GM12875 (cell line): ENCODE measurements around the gene PFKP.
"Not testable (repeated sequence)": the region's sequence is repeated elsewhere in the genome, so short reads cannot be mapped to it uniquely, and the experiment has no call there.

Experiments
- H3K4me3 ChIP-seq: one replicate; pipeline ENCODE4 v1.5.1; 2011; ENCODE audit warnings: low read depth, low read length, control low read depth
- TF ChIP-seq, protein P1 (sequence below): IDR thresholded peaks from 2 replicates; pipeline ENCODE4 v1.5.1; 2011; ENCODE audit warnings: low read depth, mild to moderate bottlenecking, control low read depth, inconsistent platforms, low read length, moderate library complexity, borderline replicate concordance; ENCODE audit not compliant: insufficient read depth

PFKP gene

DNA sequence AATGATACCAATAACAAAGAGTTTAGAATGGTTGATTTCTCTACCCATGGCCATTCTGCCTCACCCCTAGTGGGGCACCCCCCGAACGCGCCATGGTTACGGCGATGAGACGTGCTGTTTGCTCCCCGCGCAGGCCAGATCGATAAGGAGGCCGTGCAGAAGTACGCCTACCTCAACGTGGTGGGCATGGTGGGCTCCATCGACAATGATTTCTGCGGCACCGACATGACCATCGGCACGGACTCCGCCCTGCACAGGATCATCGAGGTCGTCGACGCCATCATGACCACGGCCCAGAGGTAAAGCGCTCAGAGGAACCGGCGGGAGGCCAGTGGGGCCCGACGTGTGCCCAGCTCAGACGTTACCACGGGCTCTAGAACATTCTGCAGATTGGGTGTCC is 36.3 kb downstream of the PFKP start:
- TF ChIP-seq, protein P1, sequence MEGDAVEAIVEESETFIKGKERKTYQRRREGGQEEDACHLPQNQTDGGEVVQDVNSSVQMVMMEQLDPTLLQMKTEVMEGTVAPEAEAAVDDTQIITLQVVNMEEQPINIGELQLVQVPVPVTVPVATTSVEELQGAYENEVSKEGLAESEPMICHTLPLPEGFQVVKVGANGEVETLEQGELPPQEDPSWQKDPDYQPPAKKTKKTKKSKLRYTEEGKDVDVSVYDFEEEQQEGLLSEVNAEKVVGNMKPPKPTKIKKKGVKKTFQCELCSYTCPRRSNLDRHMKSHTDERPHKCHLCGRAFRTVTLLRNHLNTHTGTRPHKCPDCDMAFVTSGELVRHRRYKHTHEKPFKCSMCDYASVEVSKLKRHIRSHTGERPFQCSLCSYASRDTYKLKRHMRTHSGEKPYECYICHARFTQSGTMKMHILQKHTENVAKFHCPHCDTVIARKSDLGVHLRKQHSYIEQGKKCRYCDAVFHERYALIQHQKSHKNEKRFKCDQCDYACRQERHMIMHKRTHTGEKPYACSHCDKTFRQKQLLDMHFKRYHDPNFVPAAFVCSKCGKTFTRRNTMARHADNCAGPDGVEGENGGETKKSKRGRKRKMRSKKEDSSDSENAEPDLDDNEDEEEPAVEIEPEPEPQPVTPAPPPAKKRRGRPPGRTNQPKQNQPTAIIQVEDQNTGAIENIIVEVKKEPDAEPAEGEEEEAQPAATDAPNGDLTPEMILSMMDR: no peak
- H3K4me3 ChIP-seq: no peak overlapping the region

DNA sequence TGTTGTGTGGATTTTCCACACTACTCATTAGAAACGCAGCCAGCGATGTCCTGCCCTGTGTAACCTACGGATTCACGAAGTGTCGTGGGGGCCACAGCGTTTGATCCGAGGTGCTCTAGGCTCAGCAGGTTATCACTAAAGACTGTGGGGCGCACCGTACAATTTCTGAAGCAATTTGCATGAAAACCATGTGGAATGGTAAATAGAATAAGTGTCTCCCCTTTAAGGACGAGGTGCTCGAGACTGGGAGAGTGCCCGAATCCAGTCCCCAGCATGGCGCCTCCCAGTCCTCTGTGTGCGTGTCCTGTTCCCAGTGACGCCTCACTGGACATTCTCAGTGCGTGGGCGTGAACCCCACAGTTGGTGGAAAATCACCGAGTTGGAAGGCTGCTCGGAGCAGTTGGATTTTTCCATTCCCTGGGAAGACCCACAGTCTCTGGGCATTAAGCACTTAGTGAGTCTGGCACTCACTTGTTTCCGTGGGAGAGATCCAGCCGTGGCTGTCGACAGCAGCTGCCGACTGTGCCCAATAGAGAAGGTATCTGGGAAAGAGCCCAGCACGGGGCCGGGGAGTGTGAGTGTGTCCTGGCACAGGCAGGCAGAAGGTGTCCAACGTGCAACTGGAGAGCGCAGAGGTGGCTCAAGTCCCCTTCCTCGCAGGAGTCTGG is 37.0 kb downstream of the PFKP start:
- H3K4me3 ChIP-seq: no peak overlapping the region
- TF ChIP-seq, protein P1: no peak

DNA sequence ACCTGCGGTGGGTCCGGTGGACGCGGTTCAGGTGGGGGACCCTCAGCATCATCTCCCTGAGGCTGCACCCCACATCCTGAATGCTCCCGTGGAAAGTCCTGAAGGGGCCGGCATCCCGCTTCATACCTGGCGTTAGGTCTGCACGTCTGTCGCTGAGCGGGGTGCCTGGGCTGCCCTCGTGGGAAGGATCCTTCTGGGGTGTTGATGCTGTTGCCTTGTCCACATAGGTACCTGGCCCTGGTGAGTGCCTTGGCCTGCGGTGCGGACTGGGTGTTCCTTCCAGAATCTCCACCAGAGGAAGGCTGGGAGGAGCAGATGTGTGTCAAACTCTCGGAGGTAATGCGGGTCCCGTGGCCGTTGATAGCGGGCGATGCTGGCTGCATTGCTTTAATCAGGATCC is 37.8 kb downstream of the PFKP start:
- H3K4me3 ChIP-seq: no peak overlapping the region
- TF ChIP-seq, protein P1: no peak

DNA sequence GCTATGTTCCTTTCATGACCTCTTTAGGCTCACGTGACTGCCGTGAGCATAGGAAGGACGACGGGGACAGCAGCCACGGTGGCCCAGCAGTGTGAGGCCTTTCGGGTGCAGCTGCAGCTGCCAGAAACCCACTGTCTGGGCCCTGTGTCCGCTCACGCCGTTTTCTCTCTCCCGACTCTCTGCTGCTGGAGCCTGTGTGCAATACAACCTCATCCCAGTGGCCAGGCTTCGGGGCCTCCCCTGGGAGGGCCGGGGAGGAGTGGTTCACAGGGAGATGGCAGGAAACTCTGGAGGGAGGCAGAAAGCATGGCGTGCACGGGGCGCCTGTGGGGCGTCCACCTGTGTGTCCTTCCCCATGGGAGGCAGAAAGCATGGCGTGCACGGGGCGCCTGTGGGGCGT is 38.6 kb downstream of the PFKP start:
- no peak overlapping the region for H3K4me3 ChIP-seq
- TF ChIP-seq, protein P1: no peak

DNA sequence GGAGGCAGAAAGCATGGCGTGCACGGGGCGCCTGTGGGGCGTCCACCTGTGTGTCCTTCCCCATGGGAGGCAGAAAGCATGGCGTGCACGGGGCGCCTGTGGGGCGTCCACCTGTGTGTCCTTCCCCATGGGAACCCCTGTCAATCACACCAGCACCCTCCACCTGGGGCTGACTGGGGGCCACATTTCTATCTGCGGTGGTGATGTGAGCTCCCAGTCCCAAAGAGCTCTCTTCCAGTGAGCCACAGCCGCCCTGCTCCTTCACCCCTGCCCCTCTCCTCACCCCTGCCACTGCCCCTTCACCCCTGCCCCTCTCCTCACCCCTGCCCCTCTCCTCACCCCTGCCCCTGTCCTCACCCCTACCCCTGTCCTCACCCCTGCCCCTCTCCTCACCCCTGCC is 39.0 kb downstream of the PFKP start:
- H3K4me3 ChIP-seq: not testable (repeated sequence)

DNA sequence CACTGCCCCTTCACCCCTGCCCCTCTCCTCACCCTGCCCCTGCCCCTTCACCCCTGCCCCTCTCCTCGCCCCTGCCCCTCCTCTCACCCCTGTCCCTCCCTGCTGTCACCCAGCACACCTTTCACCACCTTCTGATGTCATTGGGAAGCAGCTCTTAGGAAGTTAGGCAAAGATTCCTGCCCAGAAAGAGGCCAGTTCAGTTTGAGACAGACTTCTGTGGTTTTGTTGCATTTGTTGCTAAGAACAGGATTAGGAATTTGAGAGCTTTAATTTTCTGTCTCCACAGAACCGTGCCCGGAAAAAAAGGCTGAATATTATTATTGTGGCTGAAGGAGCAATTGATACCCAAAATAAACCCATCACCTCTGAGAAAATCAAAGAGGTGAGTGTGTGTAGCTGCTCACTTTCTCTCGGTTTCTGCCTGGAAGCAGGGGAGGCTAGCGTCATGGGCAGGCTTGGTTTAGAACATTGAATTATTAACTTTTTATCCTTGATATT is 39.6 kb downstream of the PFKP start:
- no peak overlapping the region for H3K4me3 ChIP-seq
- TF ChIP-seq, protein P1: no peak

DNA sequence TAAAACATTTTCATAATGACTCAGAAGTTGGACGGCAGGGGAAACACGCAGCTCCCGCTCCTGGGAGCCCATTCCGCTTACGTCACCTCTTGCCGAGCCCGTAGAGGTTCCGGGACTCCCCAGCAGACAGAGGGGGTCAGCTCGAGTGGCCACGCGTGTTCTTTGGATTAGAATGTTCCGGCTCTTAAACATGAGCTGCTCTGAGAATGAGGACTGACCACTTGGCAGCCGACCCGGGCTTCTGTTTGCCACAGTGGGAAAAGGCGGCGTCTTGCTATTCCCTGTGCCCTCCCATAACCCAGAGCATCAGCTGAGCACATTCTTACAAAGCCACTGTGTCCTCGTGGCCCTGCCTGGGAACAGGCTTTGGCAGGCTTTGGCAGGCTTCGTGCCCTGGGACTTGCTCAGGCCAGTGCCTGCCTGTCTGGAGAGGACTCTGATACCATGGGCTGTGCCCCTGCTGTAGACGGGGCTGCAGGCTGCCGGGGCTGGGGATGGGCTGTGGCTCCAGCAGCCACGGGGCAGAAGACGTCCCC is 40.1 kb downstream of the PFKP start:
- TF ChIP-seq, protein P1: no peak
- H3K4me3 ChIP-seq: no peak overlapping the region
